ENCODE data around the gene DEAF1.

GRCh38 chr11:612201-612960 is 82.6 kb downstream of the DEAF1 start:
- TF ChIP-seq POLR2A (IDR thresholded peaks at IDR 0.05; ENCODE audit: low read depth, low read length), result no peak; the same call in none of the 2 replicates
- TF ChIP-seq PAX5 (IDR thresholded peaks at IDR 0.05; ENCODE audit: insufficient read depth, low read length, severe bottlenecking), result no peak
- TF ChIP-seq TAF1 (IDR thresholded peaks at IDR 0.05; ENCODE audit: low read depth, low read length), result no peak
- TF ChIP-seq POLR2AphosphoS5 (IDR thresholded peaks at IDR 0.05; ENCODE audit: low read depth, low read length), result no peak
